ENCODE results near the gene LRRC36. TPM values are rescaled to one million over a fixed set of nuclear protein-coding genes. Genes with fewer than 3 reads are reported as not detected.
A peak's percentile ranks its signal among the peaks of the same experiment; 100 is the strongest.

The LRRC36 gene
- total and polyA plus RNA-seq, 2 of the 13 experiments (the other 11 are each of a cell fraction or from before 2014, with no cell fraction given), result 0.12 to 0.15 TPM

DNA sequence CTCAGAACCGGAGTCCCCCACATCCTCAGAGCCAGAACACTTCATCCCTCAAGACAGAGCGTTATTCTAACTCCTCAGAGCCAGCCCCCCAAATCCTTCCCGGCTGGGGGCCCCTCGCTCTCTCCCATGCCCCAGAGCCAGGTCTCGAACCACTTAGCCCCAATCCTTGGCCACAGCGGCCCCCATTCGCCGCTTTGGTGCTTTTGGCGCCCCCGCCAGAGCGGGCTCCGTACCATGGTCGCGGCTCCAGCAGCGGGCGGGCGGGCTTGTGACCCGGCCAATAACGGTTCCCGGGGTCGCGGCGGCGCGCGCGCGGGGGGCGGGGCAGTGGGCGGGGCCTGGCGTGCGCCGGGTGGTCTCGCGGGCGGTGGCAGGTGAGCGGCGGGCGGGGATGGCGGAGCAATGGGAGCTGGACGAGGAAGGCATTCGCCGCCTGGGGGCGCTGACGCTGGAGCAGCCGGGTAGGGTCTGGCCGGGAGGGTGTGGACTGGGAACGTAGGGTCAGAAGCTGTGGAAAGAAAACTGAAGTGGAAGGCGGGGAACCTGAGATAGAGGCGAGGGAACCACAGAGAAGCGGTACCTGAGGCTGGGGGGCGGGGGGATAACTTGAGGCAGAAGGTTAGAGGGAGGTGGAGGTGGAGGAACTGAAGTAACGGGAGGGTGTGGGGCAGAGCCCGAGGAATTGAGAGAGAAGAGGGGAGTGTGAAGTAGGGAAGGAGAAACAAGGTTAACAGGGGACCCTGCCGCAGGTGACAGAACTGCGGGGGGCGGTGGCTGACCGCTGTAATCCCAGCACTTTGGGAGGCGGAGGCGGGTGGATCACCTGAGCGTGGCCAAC lies at the start of gene LRRC36, which contains the start of gene KCTD19 (continued):
- TF ChIP-seq, protein P1, sequence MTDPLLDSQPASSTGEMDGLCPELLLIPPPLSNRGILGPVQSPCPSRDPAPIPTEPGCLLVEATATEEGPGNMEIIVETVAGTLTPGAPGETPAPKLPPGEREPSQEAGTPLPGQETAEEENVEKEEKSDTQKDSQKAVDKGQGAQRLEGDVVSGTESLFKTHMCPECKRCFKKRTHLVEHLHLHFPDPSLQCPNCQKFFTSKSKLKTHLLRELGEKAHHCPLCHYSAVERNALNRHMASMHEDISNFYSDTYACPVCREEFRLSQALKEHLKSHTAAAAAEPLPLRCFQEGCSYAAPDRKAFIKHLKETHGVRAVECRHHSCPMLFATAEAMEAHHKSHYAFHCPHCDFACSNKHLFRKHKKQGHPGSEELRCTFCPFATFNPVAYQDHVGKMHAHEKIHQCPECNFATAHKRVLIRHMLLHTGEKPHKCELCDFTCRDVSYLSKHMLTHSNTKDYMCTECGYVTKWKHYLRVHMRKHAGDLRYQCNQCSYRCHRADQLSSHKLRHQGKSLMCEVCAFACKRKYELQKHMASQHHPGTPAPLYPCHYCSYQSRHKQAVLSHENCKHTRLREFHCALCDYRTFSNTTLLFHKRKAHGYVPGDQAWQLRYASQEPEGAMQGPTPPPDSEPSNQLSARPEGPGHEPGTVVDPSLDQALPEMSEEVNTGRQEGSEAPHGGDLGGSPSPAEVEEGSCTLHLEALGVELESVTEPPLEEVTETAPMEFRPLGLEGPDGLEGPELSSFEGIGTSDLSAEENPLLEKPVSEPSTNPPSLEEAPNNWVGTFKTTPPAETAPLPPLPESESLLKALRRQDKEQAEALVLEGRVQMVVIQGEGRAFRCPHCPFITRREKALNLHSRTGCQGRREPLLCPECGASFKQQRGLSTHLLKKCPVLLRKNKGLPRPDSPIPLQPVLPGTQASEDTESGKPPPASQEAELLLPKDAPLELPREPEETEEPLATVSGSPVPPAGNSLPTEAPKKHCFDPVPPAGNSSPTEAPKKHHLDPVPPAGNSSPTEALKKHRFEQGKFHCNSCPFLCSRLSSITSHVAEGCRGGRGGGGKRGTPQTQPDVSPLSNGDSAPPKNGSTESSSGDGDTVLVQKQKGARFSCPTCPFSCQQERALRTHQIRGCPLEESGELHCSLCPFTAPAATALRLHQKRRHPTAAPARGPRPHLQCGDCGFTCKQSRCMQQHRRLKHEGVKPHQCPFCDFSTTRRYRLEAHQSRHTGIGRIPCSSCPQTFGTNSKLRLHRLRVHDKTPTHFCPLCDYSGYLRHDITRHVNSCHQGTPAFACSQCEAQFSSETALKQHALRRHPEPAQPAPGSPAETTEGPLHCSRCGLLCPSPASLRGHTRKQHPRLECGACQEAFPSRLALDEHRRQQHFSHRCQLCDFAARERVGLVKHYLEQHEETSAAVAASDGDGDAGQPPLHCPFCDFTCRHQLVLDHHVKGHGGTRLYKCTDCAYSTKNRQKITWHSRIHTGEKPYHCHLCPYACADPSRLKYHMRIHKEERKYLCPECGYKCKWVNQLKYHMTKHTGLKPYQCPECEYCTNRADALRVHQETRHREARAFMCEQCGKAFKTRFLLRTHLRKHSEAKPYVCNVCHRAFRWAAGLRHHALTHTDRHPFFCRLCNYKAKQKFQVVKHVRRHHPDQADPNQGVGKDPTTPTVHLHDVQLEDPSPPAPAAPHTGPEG (CRISPR knock-in tag; IDR thresholded peaks at IDR 0.05), result no peak
- TF ChIP-seq, protein P2, sequence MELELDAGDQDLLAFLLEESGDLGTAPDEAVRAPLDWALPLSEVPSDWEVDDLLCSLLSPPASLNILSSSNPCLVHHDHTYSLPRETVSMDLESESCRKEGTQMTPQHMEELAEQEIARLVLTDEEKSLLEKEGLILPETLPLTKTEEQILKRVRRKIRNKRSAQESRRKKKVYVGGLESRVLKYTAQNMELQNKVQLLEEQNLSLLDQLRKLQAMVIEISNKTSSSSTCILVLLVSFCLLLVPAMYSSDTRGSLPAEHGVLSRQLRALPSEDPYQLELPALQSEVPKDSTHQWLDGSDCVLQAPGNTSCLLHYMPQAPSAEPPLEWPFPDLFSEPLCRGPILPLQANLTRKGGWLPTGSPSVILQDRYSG (CRISPR knock-in tag; IDR thresholded peaks at IDR 0.05), result no peak
- peak; percentile 27; the same call in 1 of the 2 replicates for TF ChIP-seq KMT2B (CRISPR knock-in tag; IDR thresholded peaks at IDR 0.05)
- TF ChIP-seq SAFB2 (CRISPR knock-in tag; IDR thresholded peaks at IDR 0.05; ENCODE audit: borderline replicate concordance, low read depth), result 0 out of 2 replicates have a peak, but pooled peaks have one; percentile 56
- TF ChIP-seq ZFP41 (CRISPR knock-in tag; IDR thresholded peaks at IDR 0.05; ENCODE audit: borderline replicate concordance), result no peak
- no peak; the same call in 1 of the 2 replicates for TF ChIP-seq ZNF501 (CRISPR knock-in tag; IDR thresholded peaks at IDR 0.05)
- TF ChIP-seq, protein P3, sequence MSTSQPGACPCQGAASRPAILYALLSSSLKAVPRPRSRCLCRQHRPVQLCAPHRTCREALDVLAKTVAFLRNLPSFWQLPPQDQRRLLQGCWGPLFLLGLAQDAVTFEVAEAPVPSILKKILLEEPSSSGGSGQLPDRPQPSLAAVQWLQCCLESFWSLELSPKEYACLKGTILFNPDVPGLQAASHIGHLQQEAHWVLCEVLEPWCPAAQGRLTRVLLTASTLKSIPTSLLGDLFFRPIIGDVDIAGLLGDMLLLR (CRISPR knock-in tag; IDR thresholded peaks at IDR 0.05), result 0 out of 2 replicates have a peak, but pooled peaks have one; percentile 31
- no peak for TF ChIP-seq ZNF558 (CRISPR knock-in tag; IDR thresholded peaks at IDR 0.05; ENCODE audit: borderline replicate concordance)
- no peak; the same call in 1 of the 2 replicates for TF ChIP-seq RFXAP (CRISPR knock-in tag; IDR thresholded peaks at IDR 0.05; ENCODE audit: borderline replicate concordance)
- TF ChIP-seq, protein P4, sequence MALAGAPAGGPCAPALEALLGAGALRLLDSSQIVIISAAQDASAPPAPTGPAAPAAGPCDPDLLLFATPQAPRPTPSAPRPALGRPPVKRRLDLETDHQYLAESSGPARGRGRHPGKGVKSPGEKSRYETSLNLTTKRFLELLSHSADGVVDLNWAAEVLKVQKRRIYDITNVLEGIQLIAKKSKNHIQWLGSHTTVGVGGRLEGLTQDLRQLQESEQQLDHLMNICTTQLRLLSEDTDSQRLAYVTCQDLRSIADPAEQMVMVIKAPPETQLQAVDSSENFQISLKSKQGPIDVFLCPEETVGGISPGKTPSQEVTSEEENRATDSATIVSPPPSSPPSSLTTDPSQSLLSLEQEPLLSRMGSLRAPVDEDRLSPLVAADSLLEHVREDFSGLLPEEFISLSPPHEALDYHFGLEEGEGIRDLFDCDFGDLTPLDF (CRISPR knock-in tag; IDR thresholded peaks at IDR 0.05), result peak; percentile 78
- no peak for TF ChIP-seq GZF1 (CRISPR knock-in tag; IDR thresholded peaks at IDR 0.05)
- TF ChIP-seq, protein P5, sequence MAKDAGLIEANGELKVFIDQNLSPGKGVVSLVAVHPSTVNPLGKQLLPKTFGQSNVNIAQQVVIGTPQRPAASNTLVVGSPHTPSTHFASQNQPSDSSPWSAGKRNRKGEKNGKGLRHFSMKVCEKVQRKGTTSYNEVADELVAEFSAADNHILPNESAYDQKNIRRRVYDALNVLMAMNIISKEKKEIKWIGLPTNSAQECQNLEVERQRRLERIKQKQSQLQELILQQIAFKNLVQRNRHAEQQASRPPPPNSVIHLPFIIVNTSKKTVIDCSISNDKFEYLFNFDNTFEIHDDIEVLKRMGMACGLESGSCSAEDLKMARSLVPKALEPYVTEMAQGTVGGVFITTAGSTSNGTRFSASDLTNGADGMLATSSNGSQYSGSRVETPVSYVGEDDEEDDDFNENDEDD (CRISPR knock-in tag; IDR thresholded peaks at IDR 0.05; ENCODE audit: borderline replicate concordance), result peak; percentile 48; the same call in 1 of the 2 replicates
- TF ChIP-seq EZH2 (conservative IDR thresholded peaks at IDR 0.05; ENCODE audit: low read depth, low read length), result no peak
- TF ChIP-seq HES4 (CRISPR knock-in tag; IDR thresholded peaks at IDR 0.05; ENCODE audit: borderline replicate concordance), result no peak
- no peak for TF ChIP-seq TRIM24 (CRISPR knock-in tag; IDR thresholded peaks at IDR 0.05)
- peak; percentile 73 for TF ChIP-seq XRCC5 (optimal IDR thresholded peaks at IDR 0.05; ENCODE audit: low read length)
- TF ChIP-seq MATR3 (CRISPR knock-in tag; IDR thresholded peaks at IDR 0.05), result no peak
- 0 out of 2 replicates have a peak, but pooled peaks have one; percentile 22 for TF ChIP-seq NFYB (CRISPR knock-in tag; IDR thresholded peaks at IDR 0.05)
- no peak for TF ChIP-seq RCOR2 (CRISPR knock-in tag; IDR thresholded peaks at IDR 0.05)
- no peak for TF ChIP-seq NR2F2 (IDR thresholded peaks at IDR 0.05; ENCODE audit: borderline replicate concordance, low read depth)
